CD4-positive, alpha-beta T cell treated with Interleukin-12 subunit alpha and Interleukin-12 subunit beta, for 1 hour (primary cell): ENCODE data around the gene ATRIP.
A peak's percentile ranks its signal among the peaks of the same experiment; 100 is the strongest.
"Not testable (repeated sequence)": the region's sequence is repeated elsewhere in the genome, so short reads cannot be mapped to it uniquely, and the experiment has no call there.

Experiments
- DNase-seq: peaks from one replicate; pipeline ENCODE4 v3.0.0-alpha.2; 2020

Gene ATRIP

GRCh38 chr3:48446425-48447193 lies at the start of gene ATRIP:
Gene ATRIP (plus strand): TSS chr3:48446737. CDS start chr3:48446846, 109 bp downstream.
- DNase-seq: peak; percentile 89

- DNase-seq: no peak
Measured at GRCh38 chr3:48397767-48398681, 48.5 kb upstream of the ATRIP start.

GRCh38 chr3:48398701-48399386 lies 47.7 kb upstream of the ATRIP start:
- no peak for DNase-seq

DNA sequence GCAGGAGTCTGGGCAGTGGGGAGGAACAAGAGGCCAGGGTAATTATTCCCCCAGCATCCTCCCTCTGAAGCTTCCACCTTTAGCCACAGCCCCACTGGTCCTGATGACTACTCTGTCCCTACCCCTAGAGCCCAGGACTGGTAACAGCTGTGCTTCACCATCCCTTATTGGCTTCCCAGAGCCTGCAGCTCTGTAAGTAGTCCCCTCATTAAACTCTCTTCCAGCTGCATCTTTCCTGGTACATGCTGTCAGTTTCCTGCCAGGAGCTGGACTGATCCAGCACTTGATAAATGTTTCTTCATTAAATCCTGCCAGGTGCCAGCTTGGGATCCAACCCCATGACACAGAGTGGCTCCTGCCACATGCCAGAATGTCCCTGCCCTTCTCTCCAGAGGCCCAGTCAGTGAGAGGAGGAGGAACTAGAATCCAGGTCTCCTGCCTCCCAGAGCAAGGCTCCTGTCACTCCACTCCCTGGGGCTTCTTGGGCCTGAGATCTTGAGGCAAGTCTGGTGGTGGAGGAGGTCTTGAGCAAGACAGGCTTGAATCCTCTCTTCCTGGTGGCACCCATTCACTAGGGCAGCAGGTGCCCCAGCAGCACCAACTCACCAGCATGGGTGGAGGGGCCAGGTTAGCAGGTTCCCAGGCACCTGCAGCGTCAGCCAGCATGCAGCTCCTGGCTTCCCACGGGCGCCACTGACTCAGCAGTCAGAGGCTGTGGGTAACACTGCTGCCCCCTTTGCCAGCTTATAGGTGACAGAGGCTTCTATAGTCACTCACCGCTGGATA lies 47.0 kb upstream of the ATRIP start:
- DNase-seq: no peak

DNA sequence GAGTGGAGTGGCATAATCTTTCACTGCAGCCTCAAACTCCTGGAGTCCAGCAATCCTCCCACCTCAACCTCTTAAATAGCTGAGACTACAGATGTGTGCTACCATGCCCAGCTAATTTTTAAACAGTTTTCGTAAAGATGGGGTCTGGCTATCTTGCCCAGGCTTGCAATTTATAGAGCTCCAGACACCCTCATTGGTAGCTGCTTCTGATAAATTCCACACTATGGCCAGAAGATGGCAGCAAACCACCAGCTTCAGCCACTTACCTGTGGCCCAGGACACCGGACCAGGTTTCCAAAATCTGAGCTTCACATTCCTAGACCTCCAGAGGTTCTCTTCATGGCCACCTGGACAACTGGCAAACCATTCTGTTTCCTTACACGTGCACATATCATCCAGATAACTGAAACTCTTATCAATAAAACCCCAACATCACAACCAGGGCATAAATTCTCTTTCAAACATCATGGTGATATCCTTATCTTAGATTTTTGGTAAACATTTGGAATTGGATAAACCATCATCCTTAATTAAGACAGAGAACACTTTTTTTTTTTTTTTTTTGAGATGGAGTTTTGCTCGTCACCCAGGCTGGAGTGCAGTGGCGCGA lies 45.6 kb upstream of the ATRIP start:
- peak; percentile 82 for DNase-seq

- not testable (repeated sequence) for DNase-seq
Measured at GRCh38 chr3:48401434-48401901, 45.1 kb upstream of the ATRIP start.

GRCh38 chr3:48402281-48402732 lies 44.2 kb upstream of the ATRIP start:
- DNase-seq: no peak

GRCh38 chr3:48402907-48403306 lies 43.6 kb upstream of the ATRIP start:
- DNase-seq: no peak

DNA sequence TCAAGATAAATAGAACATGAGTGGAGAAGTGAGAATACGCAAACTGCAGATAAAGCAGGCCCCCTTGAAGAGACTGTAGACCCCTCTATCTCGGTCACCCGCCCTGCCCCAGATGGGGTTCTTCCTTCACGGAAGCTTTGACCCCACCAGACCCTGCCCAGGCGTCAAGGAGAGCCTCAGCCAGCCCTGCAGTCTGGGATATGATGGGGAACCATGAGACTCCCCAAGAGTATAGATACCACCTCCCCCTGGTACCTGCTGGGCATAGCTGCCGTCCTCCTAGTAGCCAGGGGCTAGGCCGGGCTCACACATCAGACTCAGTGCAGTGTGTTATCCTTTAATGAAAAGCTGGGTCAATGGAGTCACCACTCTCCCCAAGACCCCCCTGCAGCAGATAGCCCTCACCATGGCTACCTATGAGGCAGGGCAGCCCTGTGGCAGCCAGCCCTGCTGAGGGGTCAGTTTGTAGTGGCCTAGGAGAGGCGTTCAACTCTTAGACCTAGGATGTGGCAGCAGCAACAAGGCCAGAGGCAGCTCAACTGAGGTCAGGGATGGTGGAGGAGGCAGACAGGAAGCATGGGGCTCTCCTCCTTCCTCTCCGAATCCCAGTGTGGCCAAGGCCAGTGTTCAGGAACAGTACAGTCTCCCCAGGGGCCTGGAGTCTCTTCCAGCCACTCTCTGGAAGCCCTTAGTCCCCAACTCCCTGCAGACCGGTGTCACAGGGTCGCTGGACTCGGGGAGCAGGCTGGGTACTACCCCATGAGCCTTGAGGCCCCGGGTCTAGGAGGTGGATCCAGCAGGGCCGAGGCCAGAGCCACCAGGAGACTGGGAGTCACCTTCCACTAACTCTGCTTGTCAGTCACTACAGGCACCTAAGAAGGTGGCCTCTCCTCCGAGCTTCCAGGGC lies 42.8 kb upstream of the ATRIP start:
- DNase-seq: no peak

GRCh38 chr3:48404440-48405342 lies 41.8 kb upstream of the ATRIP start:
- no peak for DNase-seq

DNA sequence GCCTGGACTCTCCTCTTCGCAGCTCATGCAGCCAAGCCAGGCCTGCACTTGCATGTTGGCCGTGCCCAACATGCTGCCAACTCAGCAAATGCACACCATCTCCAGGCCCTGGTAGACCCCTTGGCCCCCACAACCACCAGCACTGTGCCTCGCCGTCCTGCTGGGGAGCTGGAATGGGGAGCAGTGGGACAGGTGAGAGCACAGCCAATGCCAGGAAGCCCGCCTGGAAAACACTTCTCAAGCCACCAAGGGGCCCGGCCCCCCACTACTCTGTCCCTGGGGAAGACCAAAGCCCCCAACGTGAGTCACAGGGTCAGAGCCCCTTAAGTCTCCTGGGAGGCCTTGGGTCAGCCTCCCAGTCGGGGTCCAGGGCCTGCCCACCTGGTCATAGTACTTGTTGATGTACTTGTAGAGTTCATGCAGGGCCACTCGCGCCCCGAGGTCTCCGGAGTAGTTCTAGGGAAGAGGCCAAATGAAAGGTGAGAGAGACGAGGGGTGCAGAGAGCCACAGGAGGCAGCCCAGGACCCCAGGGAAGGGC lies 41.1 kb upstream of the ATRIP start:
- DNase-seq: no peak

GRCh38 chr3:48405971-48406370 lies 40.6 kb upstream of the ATRIP start:
- no peak for DNase-seq

DNA sequence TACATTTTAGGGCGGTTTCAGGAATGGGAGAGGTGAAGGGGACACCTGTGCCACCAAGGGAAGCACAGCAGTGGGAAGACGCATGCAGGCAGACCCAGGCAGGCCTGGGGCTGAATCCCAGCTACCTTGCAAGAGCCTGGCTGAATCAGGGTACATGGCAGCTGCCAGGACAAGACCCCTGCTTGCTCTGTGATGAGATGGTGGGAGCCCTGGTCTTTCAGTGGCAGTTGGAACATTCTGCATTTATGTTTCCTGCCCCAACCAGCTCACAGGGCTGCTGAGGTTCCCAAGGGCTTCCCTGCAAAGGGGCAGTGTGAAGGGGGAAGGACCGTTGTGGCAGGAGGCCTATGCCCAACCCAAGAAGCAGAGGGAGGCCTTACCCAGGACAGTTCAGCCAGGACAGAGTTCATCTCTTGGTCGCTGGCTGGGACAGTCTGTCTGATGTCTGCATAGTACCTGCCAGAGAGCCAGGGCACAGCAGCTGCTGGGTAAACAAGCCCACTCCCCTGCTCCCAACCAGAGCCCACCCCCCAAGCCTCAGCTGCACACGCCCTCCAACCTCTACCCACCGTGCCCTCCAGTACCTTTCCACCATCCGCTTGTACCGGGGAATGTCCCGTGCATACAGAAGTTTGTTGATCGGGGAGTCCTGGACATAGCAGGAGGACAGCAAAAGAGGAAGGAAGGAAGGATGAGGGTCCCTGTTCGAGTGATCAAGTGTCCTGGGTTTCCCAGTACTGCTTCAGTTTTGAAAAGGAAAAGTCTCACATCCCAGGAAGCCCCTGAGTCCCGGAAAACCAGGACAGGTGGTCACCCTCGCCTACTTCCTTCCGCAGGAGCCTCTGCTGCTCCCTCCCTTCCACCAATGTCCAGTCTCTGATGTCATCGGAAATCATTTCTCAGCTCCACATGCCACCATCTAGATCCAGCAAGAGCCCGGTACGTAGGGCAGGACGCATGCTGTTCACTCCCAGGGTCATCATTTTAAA lies 39.8 kb upstream of the ATRIP start:
- no peak for DNase-seq

DNA sequence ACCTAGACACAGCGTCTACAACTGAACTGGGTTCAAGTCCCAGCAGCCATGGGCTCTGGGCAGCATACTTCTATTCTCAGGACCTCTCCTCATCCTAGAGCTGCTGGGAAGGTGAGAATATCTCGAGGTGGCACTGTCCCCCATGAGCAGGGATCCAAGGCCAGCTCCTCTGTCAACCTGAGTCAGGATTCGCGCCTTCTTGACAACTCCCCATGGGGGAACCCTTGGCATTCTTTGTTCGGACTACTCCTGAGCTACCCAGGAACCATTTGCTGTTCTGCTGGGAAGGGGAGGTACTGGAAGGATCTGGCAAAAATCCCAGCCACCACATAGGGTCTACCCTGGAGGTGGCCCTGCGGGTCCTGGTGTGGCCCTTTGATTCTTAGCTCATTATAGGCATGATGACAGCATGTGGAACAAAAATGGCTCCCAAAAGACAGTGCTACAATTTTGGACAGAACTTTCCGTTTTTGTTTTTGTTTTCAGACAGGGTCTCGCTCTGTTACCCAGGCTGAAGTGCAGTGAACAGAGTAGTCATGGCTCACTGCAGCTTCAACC lies 38.9 kb upstream of the ATRIP start:
- DNase-seq: no peak

- no peak for DNase-seq
Measured at GRCh38 chr3:48408823-48409281, 37.7 kb upstream of the ATRIP start.

GRCh38 chr3:48409291-48410201 lies 37.0 kb upstream of the ATRIP start:
- DNase-seq: no peak
